ENCODE results near the gene FPR2.
"Not testable (repeated sequence)": the region's sequence is repeated elsewhere in the genome, so short reads cannot be mapped to it uniquely, and the experiment has no call there.

FPR2 gene, protein sequence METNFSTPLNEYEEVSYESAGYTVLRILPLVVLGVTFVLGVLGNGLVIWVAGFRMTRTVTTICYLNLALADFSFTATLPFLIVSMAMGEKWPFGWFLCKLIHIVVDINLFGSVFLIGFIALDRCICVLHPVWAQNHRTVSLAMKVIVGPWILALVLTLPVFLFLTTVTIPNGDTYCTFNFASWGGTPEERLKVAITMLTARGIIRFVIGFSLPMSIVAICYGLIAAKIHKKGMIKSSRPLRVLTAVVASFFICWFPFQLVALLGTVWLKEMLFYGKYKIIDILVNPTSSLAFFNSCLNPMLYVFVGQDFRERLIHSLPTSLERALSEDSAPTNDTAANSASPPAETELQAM

GRCh38 chr19:51760697-51761356 is at the start of gene FPR2:
TSS of gene FPR2 (plus strand) at chr19:51761180. CDS start at chr19:51768659, 7,479 bp downstream.
- DNase-seq, result peak in 2 of 3 donors; percentile 52 to 70

- no peak for DNase-seq
Observed at GRCh38 chr19:51711702-51712101, 49.3 kb upstream of the FPR2 start.

DNA sequence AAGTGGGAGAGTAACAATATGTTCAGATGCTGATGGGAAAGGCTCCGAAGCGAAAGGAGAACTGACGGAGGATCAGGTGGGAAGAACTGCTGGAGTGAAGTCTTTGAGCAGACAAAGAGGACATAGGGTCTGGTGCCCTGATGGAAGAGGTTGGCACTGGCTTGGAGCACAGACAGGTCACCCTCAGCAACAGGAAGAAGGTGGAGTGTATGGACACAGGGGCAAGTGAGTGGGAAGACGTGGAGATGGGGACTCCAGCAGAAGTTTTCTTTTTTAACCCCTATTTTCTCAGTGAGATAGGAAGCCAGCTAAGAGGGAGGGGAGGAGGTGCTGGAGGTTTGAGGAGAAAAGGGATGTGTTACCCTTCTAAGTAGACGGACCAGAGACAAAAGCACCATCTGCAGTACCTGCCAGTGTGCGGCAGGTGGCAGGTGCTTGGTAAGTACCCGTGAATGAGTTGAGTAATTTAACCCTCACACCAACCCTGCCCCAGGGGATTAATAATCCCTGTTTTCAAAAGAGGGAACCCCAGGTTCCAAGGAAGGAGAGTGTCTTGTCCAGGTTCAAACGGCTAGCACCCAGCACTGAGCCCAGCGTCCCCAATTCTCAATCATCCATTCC is 48.4 kb upstream of the FPR2 start:
- DNase-seq, result no peak

DNA sequence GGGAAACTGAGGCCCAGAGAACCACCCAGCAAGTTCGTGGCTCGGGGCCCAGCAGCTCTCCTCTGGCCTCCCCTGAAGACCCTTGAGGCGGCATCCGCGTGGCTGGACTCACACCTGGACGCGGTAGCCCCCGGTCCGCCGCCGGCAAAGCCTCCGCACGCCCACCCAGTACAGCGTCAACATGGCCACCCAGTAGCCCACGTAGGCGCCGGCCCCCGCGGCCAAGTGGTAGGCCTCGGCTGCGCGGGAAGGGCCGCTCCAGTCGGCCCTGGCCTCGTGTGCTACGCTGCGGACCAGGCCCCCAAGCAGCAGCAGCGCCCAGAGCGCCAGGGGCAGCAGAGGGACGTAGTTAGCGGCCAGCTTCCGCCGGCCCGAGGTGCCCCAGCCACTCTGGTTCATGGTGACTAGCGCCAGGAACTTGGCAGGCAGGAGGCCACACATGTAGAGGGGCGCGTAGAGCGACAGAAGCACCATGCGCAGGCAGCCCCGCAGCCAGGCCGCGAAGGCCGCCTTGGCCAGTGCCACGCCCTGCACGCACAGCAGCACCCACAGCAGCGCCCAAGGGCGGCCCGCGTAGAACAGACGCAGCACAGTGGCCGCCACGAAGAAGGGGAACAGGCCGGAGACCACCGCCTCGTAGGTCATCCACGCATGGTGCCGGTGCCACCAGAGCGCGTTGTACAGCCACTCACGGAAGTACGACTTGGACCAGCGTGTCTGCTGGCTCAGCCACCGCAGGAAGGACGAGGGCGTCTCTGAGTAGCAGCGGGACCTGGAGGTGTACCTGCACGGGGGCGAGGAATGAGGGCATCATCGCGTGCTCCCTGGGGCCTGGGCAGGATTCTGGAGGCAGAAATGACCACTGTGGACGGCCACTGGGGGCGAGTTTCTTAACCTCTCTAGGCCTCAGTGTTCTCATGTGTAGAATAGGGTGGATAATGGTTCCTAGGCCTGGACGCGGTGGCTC is 47.4 kb upstream of the FPR2 start:
- DNase-seq, result no peak

GRCh38 chr19:51714848-51715247 is 46.1 kb upstream of the FPR2 start:
- DNase-seq, result peak in 1 of 3 donors; percentile 32

- DNase-seq, result no peak
Observed at GRCh38 chr19:51715850-51716249, 45.1 kb upstream of the FPR2 start.

DNA sequence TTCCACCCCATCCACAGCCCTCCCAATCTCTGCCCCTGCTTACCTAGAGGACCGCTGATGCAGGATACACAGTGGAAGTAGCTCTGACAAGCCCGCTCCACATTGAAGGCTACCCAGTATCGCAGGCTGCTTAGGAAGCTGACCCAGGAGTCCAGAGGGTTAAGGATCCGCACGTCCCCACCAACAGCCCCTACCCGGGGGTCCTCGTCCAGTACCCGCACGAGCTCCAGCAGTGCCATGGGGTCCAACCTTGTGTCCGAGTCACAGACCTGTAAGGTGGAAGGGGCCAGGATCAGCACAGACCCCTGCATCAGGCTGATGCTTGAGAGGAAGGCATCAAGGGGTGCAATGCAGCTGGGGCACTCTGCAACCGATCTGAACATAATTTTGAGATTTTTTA is 44.1 kb upstream of the FPR2 start:
- no peak for DNase-seq

- no peak for DNase-seq
Observed at GRCh38 chr19:51719251-51719988, 41.6 kb upstream of the FPR2 start.

- DNase-seq, result no peak
Observed at GRCh38 chr19:51721905-51722304, 39.1 kb upstream of the FPR2 start.

DNA sequence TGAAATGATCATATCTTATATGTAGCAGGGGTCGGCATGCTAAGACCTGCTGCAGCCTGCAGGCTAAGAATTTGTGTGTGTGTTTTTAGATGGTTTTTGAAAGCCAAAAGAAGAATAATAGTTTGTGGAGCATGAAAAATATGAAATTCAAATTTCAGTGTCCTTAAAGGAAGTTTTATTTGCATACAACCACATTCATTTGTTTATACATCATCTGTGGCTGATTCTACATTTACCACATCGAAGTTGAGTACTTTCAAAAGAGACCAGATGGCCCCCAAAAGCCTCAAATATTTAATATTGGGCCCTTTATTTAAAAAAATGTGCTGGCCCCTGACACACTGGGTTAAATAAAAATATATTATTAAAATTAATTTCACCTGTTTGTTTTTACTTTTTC is 38.5 kb upstream of the FPR2 start:
- DNase-seq, result no peak

GRCh38 chr19:51724543-51724942 is 36.4 kb upstream of the FPR2 start:
- DNase-seq, result no peak

DNA sequence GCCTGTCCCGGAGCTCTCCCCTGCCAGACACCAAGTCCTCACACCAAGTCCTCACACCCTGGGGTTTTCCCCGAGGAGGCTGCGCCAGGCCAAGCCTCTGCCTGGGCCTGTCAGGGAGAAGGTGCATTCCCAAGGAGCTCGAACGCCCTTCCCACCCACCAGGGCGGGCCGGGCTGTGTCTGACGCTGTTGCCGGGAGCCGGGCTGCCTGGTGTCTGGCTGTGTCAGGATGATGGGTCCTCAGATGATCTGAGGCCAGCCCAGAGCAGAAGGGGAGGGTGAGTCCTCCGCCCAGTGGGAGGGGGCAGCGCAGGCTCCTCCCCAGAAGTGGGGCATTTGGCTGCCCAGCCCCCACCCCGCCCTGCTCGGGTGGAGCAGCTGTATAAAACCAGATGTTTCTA is 34.9 kb upstream of the FPR2 start:
- DNase-seq, result peak in 2 of 3 donors; percentile 69 to 73

DNA sequence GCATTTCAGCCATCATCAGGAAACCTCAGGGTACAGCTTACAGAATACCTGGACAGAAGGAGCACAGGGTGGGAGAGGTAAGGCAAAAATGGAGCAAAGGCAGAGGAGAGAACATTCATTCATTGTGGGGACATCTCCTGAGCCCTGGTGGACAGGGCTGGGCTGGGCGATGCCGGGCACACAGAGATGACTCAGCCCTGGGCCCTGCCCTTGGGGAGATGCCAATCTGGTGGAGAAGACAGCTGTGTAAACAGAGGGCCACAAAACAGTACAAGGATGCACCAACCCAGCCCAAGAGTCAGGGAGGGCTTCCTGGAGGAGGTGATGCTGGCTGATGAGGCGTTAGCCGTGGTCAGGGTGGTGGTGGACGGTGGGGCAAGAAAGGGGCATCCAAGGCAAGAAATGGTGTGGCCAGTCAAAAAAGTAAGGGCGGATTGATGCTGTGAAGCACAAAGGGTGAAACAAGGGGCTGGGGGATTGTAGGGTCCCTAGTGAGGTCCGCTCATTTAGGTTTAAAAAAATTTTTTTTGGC is 33.6 kb upstream of the FPR2 start:
- peak in 1 of 3 donors; percentile 36 for DNase-seq

DNA sequence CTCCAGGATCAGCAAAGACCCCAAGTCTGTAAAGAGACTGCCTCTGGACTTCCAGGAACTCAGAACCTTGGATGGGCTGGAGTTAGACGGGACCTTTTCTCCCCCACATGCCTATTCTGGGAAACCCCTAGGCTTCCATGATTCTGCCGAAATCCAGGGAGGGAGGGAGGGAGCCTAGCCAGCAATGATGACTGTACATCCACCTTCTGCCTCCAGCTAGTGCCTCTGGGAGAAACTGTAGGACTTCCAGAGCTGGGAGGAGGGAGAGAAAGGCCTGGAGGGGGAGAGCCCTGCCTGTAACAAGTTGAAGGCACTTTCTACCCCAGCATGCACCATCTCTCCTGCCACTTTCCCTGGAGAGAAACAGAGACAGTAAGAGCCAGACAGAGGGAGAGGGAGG is 31.2 kb upstream of the FPR2 start:
- no peak for DNase-seq

- DNase-seq, result no peak
Observed at GRCh38 chr19:51733742-51734522, 27.0 kb upstream of the FPR2 start.

DNA sequence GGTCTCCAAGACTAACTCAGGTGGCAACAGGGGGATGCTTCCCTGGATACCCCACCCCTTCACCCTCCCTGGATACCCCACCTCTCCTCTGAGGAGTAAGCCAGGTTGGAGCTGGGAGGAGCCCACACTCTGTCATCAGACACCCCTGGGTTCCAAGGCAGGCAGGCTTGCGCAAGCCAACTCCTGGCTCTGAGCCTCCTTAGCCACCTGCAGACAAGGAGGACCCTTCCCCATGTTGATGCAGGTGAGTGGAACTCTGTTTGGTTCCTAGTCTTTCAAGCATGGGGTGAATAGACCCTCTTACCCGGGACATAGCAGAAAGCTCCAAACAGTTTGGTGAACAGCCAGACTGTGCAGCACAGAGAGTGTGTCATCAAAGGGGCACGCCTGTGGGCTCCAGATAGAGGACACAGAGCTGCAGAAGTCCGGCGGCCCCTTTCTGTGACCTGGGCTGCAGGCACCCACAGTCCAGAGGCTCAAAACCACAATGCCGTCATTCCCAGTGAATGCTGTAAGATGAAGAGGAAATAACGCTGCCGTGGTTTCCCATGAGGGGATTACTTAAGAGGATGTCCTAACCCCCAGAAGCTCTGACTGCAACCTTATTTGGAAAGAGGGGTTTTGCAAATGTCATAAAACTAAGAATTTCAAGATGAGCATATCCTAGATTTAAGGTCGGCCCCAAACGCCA is 25.1 kb upstream of the FPR2 start:
- DNase-seq, result peak; percentile 96 to 100 (median 99)

GRCh38 chr19:51737389-51737788 is 23.6 kb upstream of the FPR2 start:
- DNase-seq, result no peak

DNA sequence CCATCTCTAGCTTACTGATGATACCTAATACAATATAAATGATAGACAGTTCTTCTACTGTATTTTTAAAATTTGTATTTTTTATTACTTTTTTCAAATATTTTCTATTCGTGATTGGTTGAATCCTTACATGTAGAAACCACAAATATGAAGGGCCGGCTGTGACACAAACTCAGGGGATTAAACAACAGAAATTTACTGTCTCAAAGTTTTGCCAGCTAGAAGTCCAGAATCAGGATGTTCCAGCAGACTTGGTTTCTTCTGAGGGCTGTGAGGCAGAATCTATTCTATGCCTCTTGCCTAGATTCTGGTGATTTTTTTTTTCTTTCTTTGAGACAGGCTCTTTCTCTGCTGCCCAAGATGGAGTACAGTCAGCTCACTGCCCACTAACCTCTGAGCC is 23.1 kb upstream of the FPR2 start:
- DNase-seq, result no peak

DNA sequence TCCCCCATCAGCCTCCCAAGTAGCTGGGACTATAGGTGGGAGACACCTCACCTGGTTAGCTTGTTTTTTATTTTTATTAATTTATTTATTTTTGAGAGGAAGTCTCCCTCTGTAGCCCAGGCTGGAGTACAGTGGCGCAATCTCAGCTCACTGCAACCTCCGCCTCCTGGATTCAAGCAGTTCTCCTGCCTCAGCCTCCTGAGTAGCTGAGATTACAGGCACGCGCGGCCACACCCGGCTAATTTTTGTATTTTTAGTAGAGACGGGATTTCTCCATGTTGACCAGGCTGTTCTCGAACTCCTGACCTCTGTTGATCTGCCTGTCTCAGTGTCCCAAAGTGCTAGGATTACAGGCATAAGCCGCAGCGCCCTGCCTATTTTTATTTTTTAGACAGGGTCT is 22.5 kb upstream of the FPR2 start:
- not testable (repeated sequence) for DNase-seq

DNA sequence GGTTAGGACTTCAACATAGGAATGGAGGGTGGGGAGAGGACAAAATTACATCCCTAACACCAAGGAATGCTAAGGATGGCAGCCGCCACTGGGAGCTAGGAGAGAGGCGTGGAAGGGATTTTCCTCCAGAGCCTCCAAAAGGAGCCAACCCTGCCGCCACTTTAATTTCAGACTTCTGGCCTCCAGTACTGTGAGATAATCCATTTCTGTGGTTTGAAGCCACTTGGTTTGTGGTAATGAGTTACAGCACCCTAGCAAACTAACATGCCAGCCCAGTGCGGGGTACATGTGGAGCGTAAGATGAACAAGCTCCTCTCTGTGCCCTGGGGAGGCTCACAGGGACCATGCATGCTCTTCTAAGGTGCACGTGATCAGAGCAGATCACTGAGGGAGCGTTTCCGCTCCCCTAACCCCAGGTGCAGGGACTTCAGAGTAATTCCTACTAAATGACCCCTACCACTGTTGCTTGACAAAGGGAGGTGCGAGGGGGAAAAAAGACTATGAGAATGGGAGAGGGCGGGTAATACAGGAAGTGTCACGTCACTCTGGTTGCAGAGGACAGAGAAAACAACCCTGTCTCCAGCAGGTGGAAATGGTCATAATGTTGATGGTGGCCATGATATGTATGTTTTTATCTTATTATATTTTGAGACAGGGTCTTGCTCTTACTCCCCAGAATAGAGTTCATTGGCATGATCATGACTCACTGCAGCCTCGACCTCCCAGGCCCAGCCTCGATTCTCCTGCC is 21.3 kb upstream of the FPR2 start:
- no peak for DNase-seq
